Activated T-helper 1 cell treated with anti-CD3 and anti-CD28 coated beads, Interleukin-2, amount 50 U/mL, for 16 hours (primary cell): ENCODE results near the gene PLTP.
"Not testable (repeated sequence)": the region's sequence is repeated elsewhere in the genome, so short reads cannot be mapped to it uniquely, and the experiment has no call there.

ENCODE experiments used
- DNase-seq, 2 donors: peaks; one replicate each; pipeline ENCODE4 v3.0.0-alpha.2; 2020; ENCODE audit warnings: low read depth in 1 of 2, low spot score in 1 of 2

Gene PLTP

DNA sequence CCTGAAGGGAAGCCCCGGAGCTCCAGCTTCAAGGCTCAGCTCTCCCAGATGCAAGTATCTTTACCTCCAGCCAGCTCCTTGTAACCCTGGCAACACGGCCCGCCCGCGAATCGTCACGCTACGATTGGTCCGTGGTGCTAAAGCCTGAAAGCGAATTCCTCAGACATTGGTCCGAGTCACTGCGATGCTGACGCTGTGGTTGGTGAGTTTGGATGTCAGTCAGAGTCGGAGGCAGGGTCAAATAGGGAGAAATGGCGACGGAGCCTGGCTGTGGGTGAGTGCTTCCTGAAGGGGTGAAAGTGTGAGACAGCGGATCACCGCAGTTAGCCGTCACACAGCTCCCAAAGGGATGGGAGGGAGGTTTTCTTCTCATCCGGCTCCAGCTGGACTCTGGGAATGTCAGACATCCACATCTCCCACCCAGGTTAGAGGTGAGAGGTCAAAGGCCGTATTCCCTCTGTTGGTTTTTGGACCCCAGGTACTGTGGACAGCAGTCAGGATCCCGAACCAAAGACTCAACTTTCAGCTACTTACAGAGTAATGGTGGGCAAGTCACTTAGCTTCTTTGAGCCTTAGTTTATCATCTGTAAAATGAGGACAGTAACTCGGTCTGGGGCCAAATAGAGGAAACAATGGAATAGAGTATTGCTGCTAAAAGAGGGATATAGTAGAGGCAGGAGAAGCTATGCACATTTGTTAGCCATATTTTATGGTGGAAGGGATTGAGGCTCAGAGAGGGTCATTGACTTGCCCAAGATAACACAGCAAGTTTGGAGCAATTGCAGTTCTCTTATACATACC lies 30.8 kb downstream of the PLTP start, which contains the start of gene ZSWIM1:
TSS of gene ZSWIM1 (plus strand) at position 240 of the 801 bp plus-strand sequence. CDS start 1,366 bp downstream, outside the sequence.
- peak; percentile 94 to 98 for DNase-seq

DNA sequence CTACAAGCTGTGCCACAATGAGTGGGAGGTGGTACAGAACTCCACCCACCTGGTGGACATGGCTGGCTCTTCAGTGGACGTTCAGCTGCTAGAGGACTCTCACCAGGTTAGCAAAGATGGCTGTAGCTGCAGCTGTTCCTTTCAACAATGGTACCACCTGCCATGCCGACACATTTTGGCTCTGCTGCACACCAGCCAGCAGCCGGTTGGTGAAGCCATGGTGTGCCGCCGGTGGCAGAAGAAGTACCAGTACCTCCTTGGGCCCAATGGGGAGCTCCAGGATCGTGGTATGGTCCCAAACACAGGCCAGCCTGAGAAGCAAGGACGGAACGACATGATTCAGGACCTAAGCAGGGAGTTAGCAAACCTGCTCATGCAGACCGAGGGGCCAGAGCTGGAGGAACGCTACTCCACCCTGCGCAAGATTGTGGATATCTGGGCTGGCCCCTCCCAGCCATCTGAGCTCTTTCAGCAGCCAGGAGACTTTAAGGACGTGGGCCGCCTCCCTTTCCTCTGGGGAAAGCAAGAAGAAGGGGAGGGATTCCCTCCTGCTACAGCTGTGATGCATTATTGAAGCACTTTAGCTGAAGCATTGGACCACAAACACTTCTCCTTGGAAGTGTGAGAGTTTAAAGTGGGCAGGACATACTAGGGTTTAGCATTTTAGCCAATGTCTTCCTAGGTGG lies 33.7 kb downstream of the PLTP start:
- no peak for DNase-seq

DNA sequence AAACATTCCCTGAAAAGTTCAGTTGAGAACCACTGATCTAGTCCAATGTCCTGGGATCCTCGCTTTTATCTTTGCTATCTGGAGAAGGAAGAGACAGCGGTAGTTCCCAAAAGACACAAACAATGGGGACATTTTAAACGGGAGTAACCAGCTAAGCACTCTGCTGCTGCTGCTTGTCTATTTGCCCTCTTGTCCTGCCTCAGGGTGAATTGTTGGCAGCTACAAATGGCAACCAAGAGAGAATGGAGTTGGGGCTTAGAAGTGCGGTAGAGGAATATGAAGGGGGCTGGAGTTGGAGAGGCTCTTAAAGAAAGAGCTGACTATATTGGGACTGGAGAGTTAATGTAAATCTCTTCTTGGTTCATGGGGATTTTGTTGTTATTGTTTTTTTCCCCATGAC lies 37.4 kb downstream of the PLTP start:
- no peak for DNase-seq

DNA sequence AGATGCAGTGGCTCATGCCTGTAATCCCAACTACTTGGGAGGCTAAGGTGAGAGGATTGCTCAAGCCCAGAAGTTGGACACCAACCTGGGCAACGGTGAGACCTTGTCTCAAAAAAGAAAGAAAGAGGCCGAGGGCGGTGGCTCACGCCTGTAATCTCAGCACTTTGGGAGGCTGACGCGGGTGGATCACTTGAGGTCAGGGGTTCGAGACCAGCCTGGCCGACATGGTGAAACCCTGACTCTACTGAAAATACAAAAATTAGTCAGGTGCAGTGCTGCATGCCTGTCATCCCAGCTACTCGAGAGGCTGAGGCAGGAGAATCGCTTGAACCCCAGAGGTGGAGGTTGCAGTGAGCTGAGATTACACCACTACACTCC lies 37.9 kb downstream of the PLTP start:
- not testable (repeated sequence) for DNase-seq

DNA sequence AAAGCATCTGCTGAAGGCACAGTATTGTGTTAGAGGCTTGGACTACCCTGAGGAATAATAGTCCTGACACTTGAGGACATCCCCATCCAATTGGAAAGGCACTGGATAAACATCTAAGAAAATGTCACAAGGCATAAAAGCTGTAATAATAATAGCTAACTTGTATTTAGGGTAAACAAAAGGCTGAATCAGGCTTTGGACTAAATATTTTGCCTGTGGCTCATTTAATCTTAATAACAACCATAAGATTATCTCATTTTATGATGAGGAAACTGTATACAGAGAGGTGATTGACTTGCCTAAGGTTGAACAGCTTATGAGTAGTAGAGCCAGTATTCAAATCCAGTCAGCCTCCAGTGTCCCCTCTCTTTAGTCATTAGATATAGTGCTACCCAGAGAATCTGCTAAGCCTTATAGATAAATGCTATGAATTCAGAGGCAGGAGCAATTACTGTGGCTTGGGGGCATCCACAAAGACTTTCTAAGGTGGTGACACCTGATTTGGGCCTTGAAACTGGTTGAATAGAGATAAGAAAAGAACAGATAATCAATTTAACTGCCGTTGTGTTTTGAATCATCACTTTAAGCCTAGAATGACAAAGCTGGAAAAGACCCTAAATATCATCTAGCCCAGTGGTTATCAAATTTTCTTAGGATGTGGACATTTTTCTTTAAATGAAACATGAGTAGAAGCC lies 38.4 kb downstream of the PLTP start:
- DNase-seq, result no peak

DNA sequence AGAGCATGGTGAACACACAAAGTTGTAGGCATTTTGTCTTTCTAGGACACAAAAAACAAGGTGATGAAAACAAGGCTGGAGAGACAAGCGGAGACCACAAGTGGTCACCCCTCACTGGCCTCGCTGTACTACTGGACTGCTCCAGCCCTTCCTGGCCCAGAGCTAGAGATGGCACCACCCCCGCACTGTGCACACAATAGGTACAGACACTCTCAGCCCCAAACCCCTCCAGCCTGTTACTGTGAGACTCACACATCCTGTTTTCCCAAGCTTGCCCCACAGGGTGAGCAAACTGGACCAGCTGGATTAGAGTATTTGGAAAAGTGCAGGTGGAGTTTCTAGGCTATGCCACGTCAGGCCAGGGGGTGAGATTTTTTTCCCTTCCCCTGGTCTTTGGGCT lies 39.3 kb downstream of the PLTP start:
- no peak for DNase-seq

DNA sequence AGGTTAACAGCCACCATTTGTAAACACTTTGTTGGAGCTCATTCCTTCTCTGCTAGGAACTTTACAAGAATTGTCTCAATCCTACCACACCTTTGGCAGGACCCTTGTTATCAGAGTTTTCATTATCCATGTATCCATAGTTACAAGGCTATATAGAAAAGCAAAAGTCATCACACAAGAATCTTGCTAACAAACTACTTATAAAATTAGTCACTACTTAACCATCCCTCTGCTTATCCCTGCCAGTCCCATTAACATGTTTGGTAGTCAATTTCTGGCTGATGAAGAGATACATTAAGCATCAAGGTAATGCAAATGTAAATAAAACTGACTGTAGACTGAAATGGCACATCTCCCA lies 44.2 kb downstream of the PLTP start:
- DNase-seq, result no peak

DNA sequence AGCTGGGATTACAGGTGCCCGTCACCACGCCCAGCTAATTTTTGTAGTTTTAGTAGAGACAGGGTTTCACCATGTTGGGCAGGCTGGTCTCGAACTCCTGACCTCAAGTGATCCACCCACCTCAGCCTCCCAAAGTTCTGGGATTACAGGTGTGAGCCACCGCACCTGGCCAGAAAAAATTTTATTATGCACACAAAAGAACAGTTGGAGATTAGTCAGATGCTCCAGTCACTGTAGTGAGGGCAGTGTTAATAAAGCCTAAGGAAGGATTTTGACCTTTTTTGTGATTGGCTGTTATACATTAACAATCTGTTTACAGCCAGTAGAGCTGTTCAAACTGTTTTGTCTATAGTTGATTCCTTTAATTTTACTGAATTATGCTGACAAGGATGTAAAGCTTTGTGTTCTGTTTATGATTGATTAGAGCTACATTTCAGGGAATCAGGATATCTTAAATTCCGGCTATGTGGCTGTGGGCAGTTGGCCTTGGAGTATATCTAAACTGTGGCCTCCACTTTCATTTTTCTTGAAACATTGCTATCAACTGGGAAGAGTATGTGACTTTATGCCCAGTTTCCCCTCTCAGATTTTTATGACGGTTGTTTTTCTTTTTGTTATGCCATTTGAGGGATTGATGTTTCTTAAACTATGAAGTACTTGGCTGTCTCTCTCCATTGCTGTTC lies 44.7 kb downstream of the PLTP start:
- DNase-seq, result no peak

DNA sequence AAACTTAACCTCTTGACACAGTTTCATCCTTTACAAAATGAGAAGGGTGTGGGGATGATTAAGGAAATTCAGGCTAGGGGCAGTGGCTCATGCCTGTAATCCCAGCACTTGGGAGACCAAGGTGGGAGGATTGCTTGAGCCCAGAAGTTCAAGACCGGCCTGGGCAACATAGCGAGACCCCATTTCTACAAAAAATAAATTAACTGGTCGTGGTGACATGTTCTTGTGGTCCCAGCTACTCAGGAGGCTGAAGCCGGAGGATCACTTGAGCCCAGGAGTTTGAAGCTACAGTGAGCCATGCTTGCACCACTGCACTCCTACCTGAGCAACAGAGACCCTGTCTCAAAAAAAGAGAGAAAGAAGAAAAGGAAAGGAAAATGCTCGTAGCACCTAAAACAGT lies 45.5 kb downstream of the PLTP start:
- no peak for DNase-seq

DNA sequence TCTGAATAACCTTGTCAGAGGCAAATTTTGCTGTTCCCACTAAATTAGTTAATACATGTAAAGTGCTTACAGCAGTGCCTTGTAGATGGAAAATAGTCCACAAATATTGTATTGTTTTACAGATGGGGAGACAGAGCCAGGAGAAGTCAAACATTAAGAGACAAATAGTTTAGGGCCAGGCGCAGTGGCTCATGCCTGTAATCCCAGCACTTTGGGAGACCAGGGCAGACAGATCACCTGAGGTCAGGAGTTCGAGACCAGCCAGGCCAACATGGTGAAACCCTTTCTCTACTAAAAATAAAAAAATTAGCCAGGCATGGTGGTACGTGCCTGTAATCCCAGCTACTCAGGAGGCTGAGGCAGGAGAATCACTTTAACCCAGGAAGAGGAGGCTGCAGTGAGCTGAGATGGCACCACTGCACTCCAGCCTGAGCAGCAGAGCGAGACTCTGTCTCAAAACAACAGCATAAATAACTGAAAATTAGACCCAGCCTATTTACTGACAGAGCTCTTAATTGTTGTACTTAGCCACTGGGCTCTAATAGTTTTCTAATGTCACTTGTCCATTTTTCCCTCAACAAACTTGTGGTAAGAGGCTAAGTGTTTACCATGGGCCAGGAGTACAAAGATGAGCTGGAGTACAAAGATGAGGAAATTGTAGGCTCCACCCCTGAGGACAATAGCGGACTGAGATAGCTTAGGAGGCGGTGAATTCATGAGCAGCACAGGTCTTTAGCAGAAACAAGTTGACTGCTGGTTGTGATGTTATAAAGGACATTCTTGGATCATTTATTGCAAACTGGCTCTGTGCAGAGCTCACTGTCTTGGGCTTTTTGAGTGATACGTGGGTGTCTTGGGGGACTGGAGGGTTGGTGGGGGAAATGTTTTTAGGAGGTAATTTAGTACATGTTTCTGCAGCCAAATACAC lies 48.1 kb downstream of the PLTP start:
- DNase-seq, result no peak

DNA sequence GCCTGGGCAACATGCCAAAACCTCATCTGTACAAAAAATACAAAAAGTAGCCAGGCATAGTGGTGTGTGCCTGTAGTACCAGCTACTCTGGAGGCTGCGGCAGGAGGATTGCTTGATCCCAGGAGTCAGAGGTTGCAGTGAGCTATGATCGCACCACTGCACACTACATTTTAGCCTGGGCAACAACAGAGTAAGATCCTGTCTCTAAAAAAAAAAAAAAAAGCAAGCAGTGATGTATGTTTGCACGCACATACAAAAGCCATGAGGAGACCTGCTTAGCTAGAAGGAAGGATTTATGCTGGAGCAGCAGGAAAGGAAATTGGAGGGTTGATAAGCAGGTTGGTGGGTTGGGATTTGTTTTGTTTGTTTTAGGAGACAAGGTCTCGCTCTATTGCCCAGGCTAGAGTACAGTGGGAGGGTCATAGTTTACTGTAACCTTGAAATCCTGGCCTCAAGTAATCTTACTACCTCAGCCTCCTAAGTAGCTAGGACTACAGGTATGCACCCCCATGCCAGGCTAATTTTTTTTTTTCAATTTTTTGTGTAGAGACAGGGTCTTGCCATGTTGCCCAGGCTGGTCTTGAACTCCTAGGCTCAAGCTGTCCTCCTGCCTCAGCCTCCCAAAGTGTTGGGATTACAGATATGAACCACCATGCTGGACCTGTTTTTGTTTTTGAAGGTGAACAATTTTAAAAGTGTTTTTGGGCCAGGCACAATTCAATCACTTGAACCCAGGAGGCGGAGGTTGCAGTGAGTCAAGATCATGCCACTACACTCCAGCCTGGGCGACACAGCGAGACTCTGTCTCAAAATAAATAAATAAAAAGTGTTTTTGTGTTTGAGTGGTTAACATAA lies 50.5 kb downstream of the PLTP start:
- no peak for DNase-seq

DNA sequence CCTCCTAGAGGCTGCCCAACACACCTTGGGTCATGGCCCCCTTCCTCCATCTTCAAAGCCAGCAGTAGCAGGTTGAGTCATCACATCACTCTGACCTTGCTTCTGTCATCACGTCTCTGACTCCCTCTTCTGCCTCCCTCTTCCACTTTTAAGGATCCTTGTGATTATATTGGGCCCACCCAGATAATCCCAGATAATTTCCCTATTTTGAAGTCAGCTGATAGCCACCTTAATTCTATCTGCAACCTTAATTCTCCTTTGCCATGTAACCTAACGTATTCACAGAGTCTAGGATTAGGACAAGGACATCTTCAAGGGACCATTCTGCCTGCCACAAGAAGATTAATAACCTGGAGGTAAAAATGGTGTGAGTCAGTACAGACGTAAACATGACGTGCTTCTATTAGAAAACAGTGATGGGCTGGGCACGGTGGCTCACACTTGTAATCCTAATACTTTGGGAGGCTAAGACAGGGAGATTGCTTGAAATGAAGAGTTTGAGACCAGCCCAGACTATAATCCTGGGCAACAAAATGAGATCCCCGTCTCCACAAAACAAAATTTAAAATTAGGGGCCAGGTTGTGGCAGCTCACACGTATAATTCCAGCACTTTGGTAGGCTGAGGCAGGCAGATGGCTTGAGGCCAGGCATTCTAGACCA lies 51.3 kb downstream of the PLTP start:
- no peak for DNase-seq

DNA sequence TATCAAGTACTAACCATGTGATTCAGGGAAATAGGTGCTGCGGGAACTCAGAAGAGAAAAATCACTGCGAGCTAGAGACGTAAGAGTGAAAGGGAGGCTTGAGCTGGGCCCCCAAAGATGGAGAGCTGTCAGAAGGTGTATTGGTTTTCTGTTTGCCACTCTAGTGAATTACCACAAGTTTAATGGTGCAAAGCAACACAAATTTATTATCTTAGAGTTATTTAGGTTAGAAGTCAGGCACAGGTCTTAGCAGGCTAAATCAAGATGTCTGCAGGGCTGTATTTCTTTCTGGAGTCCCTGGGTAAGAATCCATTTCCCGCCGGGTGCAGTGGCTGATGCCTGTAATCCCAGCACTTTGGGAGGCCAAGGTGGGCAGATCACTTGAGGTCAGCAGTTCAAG lies 52.0 kb downstream of the PLTP start:
- no peak for DNase-seq

DNA sequence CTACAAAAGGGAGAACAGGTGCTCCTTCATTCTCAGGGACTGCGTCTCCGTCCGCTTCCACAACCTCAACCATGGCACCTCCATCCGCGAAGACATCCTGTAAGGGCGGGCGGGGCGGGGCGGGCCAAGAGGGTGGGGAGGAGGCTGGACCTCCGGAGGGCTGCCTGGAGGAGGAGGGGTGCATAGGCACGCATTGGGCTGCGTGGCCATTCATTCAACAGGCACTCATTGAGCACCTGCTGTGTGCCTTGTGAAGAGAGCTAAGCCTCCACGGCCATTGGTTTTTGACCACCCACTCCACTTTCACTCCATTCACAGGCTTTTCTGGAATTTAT lies 54.1 kb downstream of the PLTP start:
- peak in 1 of 2 donors; percentile 15 for DNase-seq

DNA sequence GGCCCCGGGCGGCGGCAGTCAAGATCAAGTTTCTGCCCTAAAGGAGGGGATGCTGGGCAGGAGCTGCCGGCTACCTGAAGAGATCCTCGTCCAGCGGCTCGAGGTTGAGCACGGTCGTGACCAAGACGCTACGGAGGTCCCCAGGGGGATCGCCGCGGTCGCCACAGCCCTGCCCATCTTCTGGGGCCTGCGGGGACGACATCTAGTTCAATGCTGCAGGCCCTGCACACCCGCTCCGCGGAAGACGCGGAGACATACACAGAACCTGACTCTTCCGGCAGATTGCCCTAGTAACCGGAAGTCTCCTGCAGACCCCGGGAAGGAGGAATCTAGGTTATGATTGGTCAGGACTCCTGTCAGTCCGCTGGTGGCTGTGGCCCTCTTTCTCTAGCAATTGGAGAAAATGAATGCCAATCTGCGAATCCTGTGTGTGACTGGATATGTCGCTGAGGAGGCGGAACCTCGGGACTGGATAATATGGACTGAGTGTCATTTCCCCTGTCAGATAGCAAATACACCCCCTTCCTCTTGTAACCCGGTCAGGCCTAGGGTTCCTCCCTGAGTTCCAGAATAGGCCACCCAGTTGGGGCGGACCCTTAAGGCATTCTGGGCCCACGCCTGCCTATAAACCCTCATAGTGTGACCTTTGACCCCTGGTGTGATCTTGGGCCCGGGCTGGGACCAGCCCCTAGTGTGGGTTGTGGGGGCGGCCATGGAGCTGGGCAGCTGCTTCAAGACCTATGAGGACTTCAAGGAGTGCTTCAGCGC lies 54.7 kb downstream of the PLTP start, which contains the start of the genes ACOT8 and ZSWIM3:
TSS of gene ACOT8 (minus strand) at position 279 of the 768 bp plus-strand sequence. CDS start at position 202, 77 bp downstream.
TSS of gene ZSWIM3 (plus strand) at position 501 of the 768 bp plus-strand sequence. CDS start at position 713, 212 bp downstream.
- peak; percentile 70 to 84 for DNase-seq

DNA sequence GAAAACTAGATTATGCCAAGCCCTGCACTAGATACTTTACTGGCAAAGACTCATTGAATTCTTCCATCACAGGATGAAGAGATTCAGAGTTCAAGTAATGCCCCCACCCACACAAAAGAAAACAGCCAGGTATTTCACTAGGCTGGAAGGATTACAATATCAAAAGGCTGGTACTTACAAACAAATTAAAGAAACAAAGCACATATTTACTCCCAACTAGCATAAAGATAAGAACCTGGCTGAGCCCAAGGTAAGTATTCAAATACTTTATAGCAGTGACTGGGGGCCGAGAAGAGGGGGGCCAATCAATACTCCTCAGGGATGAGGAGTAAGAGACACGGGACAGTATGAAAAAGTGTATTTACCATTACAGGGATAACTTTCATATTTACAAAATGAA lies 58.5 kb downstream of the PLTP start:
- no peak for DNase-seq

DNA sequence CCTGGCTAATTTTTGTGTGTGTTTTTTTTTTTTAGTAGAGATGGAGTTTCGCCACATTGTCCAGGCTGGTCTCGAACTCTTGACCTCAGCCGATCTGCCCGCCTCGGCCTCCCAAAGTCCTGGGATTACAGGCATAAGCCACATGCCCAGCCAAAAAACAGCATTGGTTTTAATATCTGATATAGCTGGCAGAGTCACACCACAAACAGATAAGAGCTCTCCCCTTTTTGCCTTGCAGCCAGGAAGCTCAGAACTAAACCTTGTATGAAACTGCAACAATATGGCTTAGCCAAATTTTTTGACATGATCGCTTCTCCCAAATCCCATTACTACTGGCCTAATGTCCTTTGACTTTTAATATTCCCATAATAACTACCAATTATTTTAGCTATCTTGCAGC lies 59.6 kb downstream of the PLTP start:
- DNase-seq, result no peak

DNA sequence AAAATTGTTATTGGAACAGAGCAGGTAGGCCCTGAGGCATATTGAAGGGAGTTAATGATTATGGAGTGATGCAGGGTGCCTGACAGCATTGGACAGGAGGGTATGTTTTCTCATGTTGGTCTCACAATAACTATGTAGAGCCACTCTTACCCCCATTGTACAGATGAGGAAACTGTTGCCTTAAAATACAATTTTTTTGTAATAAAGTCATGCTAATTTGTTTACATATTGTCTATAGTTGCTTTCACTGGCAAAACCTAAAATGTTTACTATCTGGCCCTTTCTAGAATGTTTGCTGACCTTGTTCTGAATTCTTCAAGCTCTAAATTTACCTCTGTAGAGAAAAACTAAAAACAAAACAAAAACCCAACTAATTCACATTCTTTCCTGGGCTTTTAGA lies 60.5 kb downstream of the PLTP start:
- DNase-seq, result no peak
